HFF-Myc (cell line): ENCODE data around the gene SLIT3.

Source experiments
- DNase-seq: peaks from one replicate; pipeline ENCODE4 v3.0.0-alpha.2; 2011; ENCODE audit warnings: low read depth; ENCODE audit errors: extremely low read depth
- H3K4me3 ChIP-seq: replicated peaks from 2 replicates; pipeline ENCODE4 v1.5.1; 2011; ENCODE audit warnings: low read depth, mild to moderate bottlenecking, control low read depth, low read length
- TF ChIP-seq, protein P1 (sequence below): IDR thresholded peaks from 2 replicates; pipeline ENCODE4 v1.5.1; 2012; ENCODE audit warnings: mild to moderate bottlenecking, low read depth, low read length, control low read depth; ENCODE audit errors: missing control alignments

SLIT3 gene

DNA sequence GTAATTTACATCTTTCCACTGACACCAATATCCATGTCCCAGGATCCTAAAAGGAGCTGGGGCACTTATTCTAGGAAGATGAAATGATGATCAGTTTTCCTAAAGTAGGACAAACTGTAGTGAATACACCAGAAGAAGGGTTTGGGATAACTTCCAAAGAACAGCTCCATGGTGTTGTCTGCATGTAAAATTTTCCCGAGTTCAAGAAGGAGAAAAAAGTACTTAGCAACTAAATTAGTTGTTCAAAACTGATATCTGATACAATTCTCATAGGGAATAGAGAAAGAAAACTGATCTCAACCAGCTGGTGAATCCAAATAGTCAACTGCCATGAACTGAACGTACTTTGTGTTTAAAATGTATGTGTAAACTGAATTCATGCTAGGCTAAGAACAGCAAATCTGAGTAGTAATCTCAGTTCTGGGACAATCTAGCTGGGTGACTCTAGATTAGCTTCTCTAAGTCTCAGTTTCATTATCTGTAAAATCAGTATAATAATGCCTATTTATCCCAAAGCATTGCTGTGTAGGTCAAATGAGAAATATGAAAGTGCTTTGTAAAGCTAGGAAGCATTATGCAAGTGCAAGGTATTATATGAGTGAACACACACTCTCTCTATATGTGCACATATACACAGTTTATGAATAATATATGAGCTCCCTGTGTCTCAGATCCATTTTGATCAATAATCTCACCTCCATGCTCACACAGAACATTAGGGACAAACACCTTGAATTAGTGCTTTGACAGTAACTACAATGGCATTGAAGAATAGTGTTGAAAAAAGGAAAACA is 357.7 kb downstream of the SLIT3 start:
- TF ChIP-seq, protein P1, sequence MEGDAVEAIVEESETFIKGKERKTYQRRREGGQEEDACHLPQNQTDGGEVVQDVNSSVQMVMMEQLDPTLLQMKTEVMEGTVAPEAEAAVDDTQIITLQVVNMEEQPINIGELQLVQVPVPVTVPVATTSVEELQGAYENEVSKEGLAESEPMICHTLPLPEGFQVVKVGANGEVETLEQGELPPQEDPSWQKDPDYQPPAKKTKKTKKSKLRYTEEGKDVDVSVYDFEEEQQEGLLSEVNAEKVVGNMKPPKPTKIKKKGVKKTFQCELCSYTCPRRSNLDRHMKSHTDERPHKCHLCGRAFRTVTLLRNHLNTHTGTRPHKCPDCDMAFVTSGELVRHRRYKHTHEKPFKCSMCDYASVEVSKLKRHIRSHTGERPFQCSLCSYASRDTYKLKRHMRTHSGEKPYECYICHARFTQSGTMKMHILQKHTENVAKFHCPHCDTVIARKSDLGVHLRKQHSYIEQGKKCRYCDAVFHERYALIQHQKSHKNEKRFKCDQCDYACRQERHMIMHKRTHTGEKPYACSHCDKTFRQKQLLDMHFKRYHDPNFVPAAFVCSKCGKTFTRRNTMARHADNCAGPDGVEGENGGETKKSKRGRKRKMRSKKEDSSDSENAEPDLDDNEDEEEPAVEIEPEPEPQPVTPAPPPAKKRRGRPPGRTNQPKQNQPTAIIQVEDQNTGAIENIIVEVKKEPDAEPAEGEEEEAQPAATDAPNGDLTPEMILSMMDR: no peak
- DNase-seq: no peak
- no peak overlapping the region for H3K4me3 ChIP-seq

DNA sequence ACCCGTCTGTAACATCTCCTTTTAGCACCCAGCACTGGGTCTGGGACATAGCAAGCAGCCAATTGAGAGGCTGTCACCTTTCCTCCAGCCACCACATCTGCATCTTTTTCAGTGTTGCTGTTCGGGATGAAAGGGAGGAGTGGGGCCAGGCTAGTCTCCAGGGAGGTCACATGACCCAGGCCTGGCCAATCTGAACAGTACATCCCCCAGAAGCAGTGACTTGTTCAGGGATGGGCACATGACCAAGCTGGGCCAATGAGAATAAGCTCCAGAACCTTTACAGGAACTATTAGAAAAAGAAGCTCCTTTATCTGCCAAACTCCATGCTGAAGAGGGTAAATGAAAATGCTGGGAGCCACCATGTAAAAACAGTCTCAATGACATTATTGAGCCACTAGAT is 359.0 kb downstream of the SLIT3 start:
- TF ChIP-seq, protein P1: no peak
- DNase-seq: no peak
- no peak overlapping the region for H3K4me3 ChIP-seq

- H3K4me3 ChIP-seq: no peak overlapping the region
- DNase-seq: no peak
- TF ChIP-seq, protein P1: no peak
Observed at GRCh38 chr5:168940712-168941111, 360.2 kb downstream of the SLIT3 start.

- H3K4me3 ChIP-seq: no peak overlapping the region
- no peak for DNase-seq
- TF ChIP-seq, protein P1: no peak
Observed at GRCh38 chr5:168939887-168940544, 360.9 kb downstream of the SLIT3 start.

- no peak overlapping the region for H3K4me3 ChIP-seq
- TF ChIP-seq, protein P1: no peak
- DNase-seq: no peak
Observed at GRCh38 chr5:168939156-168939800, 361.7 kb downstream of the SLIT3 start.

- no peak overlapping the region for H3K4me3 ChIP-seq
- TF ChIP-seq, protein P1: no peak
- DNase-seq: no peak
Observed at GRCh38 chr5:168936511-168936910, 364.4 kb downstream of the SLIT3 start.
